SU-DHL-6 (cell line): Measurements from ENCODE around the gene FBXW11.

Experiments
- H2AFZ ChIP-seq: fragments of 200-600 bp; sonication (generic); 2 replicates; pipeline ENCODE4 v1.6.1; 2014; ENCODE audit warnings: low read depth, mild to moderate bottlenecking, moderate library complexity, mixed read lengths, antibody characterized with exemption, low read length; ENCODE audit not compliant: severe bottlenecking
- H3F3A ChIP-seq: fragments of 200-600 bp; shearing (Covaris generic); 2 replicates; pipeline ENCODE4 v1.6.0; 2016; ENCODE audit warnings: antibody characterized with exemption, mild to moderate bottlenecking; ENCODE audit not compliant: insufficient read depth
- H3K27ac ChIP-seq: fragments of 200-600 bp; sonication (generic); 2 replicates; pipeline ENCODE4 v1.5.1; 2016; ENCODE audit warnings: low read depth, mild to moderate bottlenecking, low read length, moderate library complexity, mixed read lengths
- H3K27me3 ChIP-seq: fragments of 200-600 bp; sonication (generic), shearing (Covaris generic); 2 replicates; pipeline ENCODE4 v1.6.0; 2014; ENCODE audit warnings: mild to moderate bottlenecking, low read length
- H3K36me3 ChIP-seq: fragments of 200-600 bp; sonication (generic); 2 replicates; pipeline ENCODE4 v1.6.1; 2014; ENCODE audit warnings: mild to moderate bottlenecking, low read length, mixed read lengths
- H3K4me2 ChIP-seq: fragments of 300-600, 200-600 bp; shearing (Covaris generic), sonication (generic); 2 replicates; pipeline ENCODE4 v1.6.0; 2014; ENCODE audit warnings: low read length, low read depth, mild to moderate bottlenecking; ENCODE audit not compliant: poor library complexity, severe bottlenecking
- H3K4me3 ChIP-seq: fragments of 200-600 bp; sonication (generic); 2 replicates; pipeline ENCODE4 v1.5.1; 2014; ENCODE audit warnings: antibody characterized with exemption, low read length, mild to moderate bottlenecking, mixed read lengths; ENCODE audit not compliant: insufficient read depth, poor library complexity, severe bottlenecking
- H3K79me2 ChIP-seq: fragments of 200-600 bp; sonication (generic); 2 replicates; pipeline ENCODE4 v1.6.1; 2014; ENCODE audit warnings: mild to moderate bottlenecking, low read length, moderate library complexity; ENCODE audit not compliant: insufficient read depth
- H3K9ac ChIP-seq: fragments of 200-600 bp; sonication (generic); 2 replicates; pipeline ENCODE4 v1.7.0; 2014; ENCODE audit warnings: mild to moderate bottlenecking, low read length
- H3K9me2 ChIP-seq: fragments of 200-600 bp; sonication (generic); replicated peaks from 2 replicates; pipeline ENCODE4 v1.6.1; 2014; ENCODE audit warnings: low read length; ENCODE audit not compliant: insufficient read depth
- H3K9me3 ChIP-seq: fragments of 200-600 bp; sonication (generic); 2 replicates; pipeline ENCODE4 v1.6.1; 2014; ENCODE audit warnings: low read length, mixed read lengths; ENCODE audit not compliant: insufficient read depth
- H4K20me1 ChIP-seq: fragments of 200-600 bp; sonication (generic); 2 replicates; pipeline ENCODE4 v1.6.1; 2014; ENCODE audit warnings: low read depth, mild to moderate bottlenecking, antibody characterized with exemption, low read length, moderate library complexity, mixed read lengths
- EZH2phosphoT487 ChIP-seq: fragments of 200-600 bp; sonication (generic), shearing (Covaris generic); conservative IDR thresholded peaks from 2 replicates; pipeline ENCODE4 v1.6.1; 2018; ENCODE audit warnings: mild to moderate bottlenecking, antibody characterized with exemption, low read length, moderate library complexity, mixed read lengths
- TF ChIP-seq, protein P1 (sequence below): fragments of 200-600 bp; sonication (generic); IDR thresholded peaks from one replicate; pipeline ENCODE4 v1.5.1; 2017; ENCODE audit warnings: antibody characterized with exemption, mild to moderate bottlenecking, low read length, moderate library complexity; ENCODE audit not compliant: insufficient read depth, poor library complexity, severe bottlenecking

Gene FBXW11

DNA sequence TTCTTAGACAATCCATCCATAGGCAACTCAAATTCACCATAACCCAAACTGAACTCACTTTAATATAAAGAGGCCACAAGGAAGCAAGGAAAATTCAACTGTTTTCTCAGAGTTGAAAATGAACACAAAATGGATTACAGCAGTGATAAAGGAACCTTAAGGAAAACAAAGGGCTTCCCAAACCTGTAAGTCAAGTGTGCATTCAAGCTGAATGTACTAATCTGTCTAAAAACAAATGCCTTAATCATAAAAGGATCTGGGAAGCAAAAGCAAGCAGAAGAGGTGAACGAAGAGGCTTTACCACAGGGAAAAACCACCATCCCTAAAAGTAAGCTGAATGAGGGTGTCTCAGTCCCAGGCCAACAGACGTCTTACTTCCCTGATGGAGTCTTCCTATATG lies 13.6 kb downstream of the FBXW11 start:
- no peak for TF ChIP-seq EZH2phosphoT487
- TF ChIP-seq, protein P1, sequence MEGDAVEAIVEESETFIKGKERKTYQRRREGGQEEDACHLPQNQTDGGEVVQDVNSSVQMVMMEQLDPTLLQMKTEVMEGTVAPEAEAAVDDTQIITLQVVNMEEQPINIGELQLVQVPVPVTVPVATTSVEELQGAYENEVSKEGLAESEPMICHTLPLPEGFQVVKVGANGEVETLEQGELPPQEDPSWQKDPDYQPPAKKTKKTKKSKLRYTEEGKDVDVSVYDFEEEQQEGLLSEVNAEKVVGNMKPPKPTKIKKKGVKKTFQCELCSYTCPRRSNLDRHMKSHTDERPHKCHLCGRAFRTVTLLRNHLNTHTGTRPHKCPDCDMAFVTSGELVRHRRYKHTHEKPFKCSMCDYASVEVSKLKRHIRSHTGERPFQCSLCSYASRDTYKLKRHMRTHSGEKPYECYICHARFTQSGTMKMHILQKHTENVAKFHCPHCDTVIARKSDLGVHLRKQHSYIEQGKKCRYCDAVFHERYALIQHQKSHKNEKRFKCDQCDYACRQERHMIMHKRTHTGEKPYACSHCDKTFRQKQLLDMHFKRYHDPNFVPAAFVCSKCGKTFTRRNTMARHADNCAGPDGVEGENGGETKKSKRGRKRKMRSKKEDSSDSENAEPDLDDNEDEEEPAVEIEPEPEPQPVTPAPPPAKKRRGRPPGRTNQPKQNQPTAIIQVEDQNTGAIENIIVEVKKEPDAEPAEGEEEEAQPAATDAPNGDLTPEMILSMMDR, result no peak
- Histone ChIP-seq H3F3A (no peaks in the 10 kb centered on the region; the same call in 1 of the 2 replicates), H2AFZ (no peak overlapping the region), H3K9me3 (no peaks in the 10 kb centered on the region), H3K27ac (no peak overlapping the region), H3K36me3 (no peaks in the 10 kb centered on the region), H3K4me2 (no peak overlapping the region), H3K27me3 (no peaks in the 10 kb centered on the region), H3K9ac (no peak overlapping the region), H4K20me1 (no peaks in the 10 kb centered on the region), H3K4me3 (no peak overlapping the region), H3K79me2 (peaks cover 93% of the 10 kb centered on the region), H3K9me2 (no peaks in the 10 kb centered on the region)

DNA sequence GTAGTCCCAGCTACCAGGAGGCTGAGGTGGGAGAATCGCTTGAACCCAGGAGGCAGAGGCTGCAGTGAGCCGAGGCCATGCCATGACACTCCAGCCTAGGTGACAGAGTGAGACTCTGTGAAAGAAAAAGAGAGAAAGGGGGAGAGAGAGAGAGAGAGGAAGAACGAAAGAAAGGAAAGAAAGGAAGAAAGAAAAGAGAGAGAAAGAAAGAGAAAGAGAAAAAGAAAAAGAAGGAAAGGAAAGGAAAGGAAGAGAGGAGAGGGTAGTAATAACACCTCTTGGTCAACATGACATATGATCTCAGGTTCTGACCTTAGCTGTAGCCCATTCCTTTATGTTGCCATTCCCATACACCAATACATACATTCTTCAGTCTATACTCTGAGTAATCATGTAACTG lies 14.1 kb downstream of the FBXW11 start:
- no peak overlapping the region for H3K9ac ChIP-seq
- H3K9me3 ChIP-seq, result no peaks in the 10 kb centered on the region
- TF ChIP-seq, protein P1, result no peak
- TF ChIP-seq EZH2phosphoT487, result no peak
- peaks cover 90% of the 10 kb centered on the region for H3K79me2 ChIP-seq
- H4K20me1 ChIP-seq, result no peaks in the 10 kb centered on the region
- H2AFZ ChIP-seq, result no peak overlapping the region
- no peak overlapping the region for H3K4me2 ChIP-seq
- no peak overlapping the region for H3K27ac ChIP-seq
- no peaks in the 10 kb centered on the region for H3K36me3 ChIP-seq
- no peaks in the 10 kb centered on the region for H3K27me3 ChIP-seq
- no peaks in the 10 kb centered on the region for H3K9me2 ChIP-seq
- no peak overlapping the region for H3K4me3 ChIP-seq
- H3F3A ChIP-seq, result no peaks in the 10 kb centered on the region; the same call in 1 of the 2 replicates

DNA sequence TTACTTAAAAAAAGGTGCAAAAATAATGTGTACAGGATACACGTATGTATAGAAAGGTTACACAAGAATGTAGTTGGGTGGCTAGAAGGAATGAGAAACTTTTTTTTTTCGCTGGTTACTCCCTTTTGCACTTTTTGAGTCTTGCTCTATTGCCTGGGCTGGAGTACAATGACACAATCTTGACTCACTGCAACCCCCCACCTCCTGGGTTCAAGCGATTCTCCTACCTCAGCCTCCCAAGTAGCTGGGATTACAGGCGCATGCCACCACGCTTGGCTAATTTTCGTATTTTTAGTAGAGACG lies 15.8 kb downstream of the FBXW11 start:
- Histone ChIP-seq H3K27ac (no peak overlapping the region), H3F3A (no peaks in the 10 kb centered on the region; the same call in 1 of the 2 replicates), H3K36me3 (no peaks in the 10 kb centered on the region), H3K9ac (no peak overlapping the region), H3K9me2 (no peaks in the 10 kb centered on the region), H3K4me3 (no peak overlapping the region), H4K20me1 (no peaks in the 10 kb centered on the region), H3K79me2 (peaks cover 89% of the 10 kb centered on the region), H3K9me3 (no peaks in the 10 kb centered on the region), H2AFZ (no peak overlapping the region), H3K4me2 (no peak overlapping the region), H3K27me3 (no peaks in the 10 kb centered on the region)
- TF ChIP-seq EZH2phosphoT487, result no peak
- TF ChIP-seq, protein P1, result no peak
